ENCODE results near the gene PGAM2.

GRCh38 chr7:44101303-44101965 lies 36.1 kb upstream of the PGAM2 start:
- no peak for TF ChIP-seq CTCF (IDR thresholded peaks at IDR 0.05)
- TF ChIP-seq POLR2A (IDR thresholded peaks at IDR 0.05), result no peak

All from breast epithelium (tissue), 3 donors.